Dedifferentiated amniotic fluid mesenchymal stem cell (primary cell): ENCODE results near the gene GRID2.
A peak's percentile ranks its signal among the peaks of the same experiment; 100 is the strongest.

Experiments
- DNase-seq: peaks from one replicate; pipeline ENCODE4 v3.0.0-alpha.2; 2016; ENCODE audit errors: extremely low spot score

GRID2 gene

GRCh38 chr4:93748373-93749291 lies 1444.9 kb downstream of the GRID2 start:
- DNase-seq, result no peak

GRCh38 chr4:93749292-93749761 lies 1445.6 kb downstream of the GRID2 start:
- no peak for DNase-seq

DNA sequence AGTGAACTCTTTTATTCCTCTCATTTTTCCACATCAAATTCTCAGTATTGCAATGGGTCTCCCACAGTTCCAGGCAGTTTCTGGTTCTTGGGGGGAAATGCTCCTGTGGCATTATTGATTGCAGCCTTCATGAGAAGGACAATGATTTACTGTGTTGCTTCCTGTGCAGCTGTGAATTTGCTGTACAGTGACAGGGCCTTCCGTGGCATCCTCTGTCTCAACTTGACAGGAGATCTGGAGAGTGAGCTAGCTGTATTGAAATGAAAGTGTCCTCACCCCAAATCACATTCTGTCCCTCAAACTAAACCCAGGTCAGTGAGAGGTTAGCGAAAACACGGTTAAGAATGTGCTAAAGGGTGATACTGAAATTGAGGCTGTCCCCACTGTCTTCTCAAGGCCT lies 1447.6 kb downstream of the GRID2 start:
- no peak for DNase-seq

DNA sequence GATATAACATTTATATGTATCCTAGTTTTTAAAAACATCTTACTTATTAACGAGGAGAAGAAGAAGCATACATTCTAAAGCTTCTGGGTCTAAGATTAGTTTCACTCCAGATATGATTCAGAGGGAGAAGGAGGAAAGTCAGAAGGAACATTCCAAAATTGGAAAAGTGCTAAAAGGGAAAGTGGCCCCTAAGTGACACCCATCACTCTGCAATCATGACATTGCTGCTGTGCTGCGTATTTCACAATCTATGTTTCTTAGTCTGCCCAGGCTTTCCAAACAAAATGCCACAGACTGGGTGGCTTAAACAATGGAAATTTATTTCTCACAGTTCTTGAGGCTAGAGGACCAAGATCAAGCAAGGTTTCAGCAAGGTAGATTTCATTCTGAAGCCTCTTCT lies 1452.3 kb downstream of the GRID2 start:
- no peak for DNase-seq

DNA sequence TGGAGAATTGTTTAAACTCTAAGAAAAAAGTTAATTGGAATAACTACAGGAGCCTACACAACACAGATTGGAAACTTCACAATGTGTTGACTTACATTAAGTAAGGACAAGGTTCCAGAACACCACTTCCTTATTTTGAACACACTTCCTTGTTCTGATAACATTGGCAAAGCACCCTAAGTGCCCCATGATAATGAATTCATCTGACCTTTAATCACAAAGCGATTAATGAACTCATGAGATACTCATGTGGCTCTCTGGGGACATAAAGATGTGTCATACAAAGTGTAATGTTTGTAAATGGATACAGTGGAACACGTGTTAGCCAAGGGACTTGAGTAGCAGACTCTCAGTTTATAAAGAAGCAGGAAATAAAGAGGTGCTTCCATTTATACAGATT lies 1455.7 kb downstream of the GRID2 start:
- DNase-seq, result no peak

DNA sequence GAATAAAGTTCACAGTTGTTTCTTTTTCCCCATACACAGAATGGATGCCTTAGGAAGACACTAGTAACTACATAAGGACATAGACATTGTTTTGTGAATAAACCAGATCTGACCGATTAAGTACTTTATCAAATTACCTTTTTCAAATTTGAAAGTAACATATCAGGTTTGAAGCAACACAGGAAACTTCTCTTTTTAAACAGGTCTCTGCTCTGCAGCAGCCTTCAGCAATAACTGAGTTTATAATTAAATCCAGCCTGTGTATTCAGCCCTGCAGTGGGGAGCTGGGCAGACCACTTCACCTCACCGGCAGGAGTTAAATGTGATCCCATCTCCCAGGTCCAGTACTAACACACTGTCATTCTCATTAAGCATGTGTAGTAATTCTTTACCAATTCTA lies 1456.5 kb downstream of the GRID2 start:
- no peak for DNase-seq

DNA sequence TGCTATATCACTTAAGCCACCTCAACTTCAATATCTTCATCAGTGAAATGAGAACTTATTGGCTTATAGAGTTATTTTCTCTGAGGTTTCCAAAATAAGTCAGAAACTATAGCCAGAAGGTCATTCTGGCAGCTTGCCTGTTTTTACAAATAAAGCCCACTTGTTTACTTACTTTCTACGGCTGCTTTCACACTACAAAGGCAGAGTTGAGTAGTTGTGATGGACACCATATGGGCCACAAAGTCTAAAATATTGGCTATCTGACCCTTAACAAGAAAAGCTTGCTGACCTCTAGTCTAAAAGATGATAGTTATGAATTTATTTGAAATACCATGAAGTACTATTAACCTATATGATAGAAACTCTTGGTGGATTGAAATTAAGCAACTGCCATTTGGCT lies 1457.5 kb downstream of the GRID2 start:
- no peak for DNase-seq

GRCh38 chr4:93764639-93765246 lies 1461.0 kb downstream of the GRID2 start:
- peak; percentile 50 for DNase-seq

DNA sequence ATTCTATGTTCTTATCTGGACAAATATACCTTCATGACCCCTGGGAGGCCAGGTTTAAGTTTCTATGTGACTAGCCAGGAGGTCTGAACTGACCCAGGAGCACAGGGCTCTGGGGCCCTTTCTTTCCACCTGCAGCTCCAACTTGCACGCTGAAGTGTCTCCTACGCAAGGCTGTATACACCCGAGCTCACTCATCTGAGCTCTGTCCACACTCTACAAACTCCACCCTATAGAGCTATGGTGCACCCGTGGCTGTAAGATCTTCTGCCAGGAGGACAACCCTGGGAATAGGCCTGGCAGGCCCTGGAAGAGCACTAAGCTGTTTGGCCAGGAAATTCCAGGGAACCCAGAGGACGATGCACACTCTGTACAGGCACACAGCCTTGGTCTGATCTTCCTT lies 1464.2 kb downstream of the GRID2 start:
- DNase-seq, result no peak

DNA sequence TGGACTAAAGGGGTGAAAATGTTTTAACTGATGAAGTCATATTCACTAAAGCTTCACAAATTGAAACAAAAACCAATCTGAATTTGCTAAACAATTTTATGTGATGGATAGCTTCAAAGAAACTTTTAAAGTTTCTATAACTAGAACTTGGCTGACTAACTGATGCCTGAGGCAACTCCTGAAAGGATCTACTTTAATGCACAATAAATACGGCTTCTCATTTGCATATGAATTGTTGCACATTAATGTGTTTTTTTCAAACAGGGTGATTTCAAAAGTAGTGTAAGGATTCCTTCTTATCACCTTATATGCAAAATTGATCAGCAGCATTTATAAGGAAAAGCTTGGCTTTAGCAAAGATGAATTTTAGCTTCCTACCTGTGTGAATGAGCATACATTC lies 1466.4 kb downstream of the GRID2 start:
- DNase-seq, result no peak

GRCh38 chr4:93771640-93772411 lies 1468.1 kb downstream of the GRID2 start:
- DNase-seq, result no peak

DNA sequence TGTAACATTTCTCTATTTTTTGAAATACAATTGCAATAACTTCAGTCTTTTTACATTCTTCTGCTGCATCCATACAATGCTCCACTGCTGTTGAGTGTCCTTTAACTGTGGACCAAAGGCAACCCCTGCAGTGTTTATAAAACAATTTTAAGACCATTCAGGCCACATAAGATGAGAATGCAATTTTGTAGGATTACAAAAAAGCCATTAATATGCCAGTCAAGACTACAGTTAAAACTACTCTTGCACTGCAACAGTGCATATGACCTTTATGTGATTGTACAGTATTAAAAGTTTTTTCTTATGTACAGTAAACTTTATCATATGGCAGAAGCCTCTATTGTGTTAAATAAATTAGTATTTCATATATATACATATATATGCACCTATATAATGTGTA lies 1469.1 kb downstream of the GRID2 start:
- no peak for DNase-seq

DNA sequence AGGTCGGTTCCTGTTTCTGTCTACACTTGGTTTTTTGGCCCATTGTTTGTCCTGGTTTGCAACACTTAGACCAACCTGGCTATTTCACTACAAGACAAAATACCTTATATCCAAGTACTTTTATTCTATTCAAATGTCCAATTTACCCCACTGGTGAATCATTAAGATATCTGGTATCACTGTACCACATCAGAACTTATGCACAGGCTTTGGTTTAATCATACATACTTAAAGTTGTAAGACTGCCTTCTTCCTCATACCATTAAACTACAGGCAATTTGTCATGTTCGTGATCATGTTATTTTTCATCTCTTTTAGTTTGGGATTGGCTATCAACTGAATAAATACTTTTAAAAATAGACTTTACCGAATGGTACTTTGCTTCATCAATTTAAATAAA lies 1471.8 kb downstream of the GRID2 start:
- no peak for DNase-seq

DNA sequence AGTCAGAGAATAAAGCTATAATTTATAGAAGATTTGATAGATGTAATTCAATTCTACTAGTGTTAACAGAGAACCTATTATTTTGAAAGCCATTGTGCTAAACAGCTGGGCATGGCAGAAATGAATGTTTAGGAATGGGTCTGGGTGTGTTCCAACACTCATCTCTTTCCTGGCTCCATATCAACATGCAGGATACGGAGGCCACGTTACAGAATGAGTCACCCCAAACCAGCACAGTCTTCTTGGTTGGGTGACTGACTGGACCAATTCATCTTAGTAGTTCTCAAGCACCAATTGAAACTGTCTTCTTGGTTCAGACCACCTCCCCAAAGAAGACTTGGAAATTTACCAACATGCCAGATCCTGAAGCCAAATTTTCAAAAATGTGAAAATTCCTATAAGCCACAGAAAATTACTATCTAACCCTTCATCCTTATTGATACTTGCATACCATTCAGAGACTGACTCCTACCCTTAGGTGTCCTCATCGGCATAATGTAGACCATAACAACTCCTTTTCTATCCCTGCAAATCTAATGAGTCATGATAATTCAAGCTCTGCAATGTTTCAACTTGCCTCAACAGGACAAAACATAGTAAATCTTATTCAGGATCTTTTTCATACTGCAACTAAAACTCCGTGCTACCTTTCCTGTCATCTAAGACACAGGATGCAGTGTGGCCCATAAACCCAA lies 1472.8 kb downstream of the GRID2 start:
- no peak for DNase-seq

- DNase-seq, result no peak
These were observed 1473.3 kb downstream of the GRID2 start for GRCh38 chr4:93777081-93777460.

DNA sequence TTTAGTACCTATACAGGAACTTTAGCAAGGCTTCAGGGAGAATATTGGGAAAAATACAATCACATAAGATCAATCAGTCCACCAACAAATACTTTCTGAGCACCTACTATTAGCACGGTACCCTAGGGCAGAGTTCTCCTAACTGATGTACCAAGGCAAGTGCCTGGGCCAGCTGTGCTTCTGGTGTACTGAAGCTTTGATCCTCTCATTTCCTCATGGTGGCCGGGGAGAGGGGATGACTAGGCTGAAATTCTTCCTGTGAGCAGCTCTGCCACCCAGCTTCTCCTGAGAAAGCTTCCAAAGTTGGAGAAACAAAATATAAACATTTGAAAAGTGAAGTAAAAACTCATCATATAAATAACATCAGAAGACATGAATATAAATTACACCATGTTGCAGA lies 1475.5 kb downstream of the GRID2 start:
- DNase-seq, result no peak

DNA sequence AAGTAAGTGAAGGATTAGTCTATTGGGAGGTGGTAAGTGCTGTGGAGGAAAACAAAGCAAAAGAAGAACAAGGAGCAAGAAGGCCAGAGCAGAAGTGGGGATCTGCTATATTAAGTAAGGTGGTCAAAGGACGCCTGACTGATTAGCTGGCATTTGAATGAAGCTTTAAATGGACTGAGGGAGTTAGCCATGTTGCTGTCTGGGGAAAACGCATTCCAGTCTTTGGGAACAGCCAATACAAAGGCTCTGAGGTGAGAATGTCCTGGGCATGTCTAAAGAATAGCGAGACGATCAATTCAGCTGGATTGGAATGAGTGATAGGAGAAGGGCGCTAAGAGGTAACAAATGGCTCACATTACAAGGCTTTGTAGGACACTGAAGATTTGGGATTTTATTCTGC lies 1476.3 kb downstream of the GRID2 start:
- no peak for DNase-seq

DNA sequence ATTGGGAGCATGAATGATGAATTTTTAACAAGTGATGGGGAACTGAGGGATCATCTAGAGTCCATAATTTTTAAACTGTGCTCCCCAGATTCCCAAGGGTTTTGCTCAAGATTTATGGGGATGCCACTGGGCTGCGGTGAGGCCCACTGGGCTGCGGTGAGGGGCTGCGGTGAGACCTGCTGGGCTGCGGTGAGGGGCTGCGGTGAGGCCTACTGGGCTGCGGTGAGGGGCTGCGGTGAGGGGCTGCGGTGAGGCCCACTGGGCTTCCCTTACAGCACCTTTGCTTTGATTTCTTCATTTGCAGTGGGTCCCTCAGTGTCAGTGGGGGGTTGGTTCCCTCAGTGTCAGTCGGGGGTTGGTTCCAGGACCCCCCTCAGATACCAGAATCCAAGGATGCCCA lies 1477.4 kb downstream of the GRID2 start:
- no peak for DNase-seq

DNA sequence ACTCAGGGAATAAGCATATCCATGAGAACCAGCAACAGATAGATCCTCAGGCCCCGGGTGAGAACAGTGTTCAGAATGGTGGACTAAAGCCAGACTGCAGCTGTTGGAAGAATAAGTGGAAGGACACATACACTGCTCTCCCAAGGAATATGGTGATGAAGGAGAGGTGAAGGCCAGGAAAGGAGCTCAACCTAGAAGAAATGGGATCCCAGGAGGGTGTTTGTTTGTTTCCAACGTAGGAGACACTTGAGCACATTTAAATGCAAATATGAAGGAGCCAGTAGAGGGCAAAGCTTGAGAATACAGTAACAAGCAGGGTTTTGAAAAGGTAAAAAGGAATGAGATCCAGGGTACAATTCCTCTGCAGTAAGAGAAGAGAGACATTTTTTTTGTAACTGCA lies 1482.4 kb downstream of the GRID2 start:
- no peak for DNase-seq

DNA sequence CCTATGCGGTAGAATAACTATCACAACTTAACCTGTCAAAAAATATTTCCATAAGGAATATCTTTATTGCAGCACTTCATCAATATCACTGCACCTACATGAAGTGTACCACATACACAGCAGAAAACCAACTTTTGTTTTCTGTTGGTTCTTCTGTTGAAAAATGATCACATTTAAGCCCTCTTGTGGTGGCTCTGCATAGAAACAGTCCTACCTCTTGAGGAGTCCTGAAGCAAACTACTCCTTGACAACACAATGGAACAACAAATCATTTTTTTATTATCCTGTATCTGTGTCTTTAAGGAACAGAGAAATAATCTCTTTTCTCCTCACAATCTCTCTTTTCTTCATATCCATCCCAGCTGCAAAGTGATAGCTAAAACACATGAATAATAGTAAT lies 1484.9 kb downstream of the GRID2 start:
- no peak for DNase-seq

GRCh38 chr4:93791570-93792195 lies 1487.9 kb downstream of the GRID2 start:
- DNase-seq, result peak; percentile 69

- DNase-seq, result no peak
These were observed 1498.3 kb downstream of the GRID2 start for GRCh38 chr4:93802045-93802444.
